Measurements from ENCODE around the gene KIFAP3. TPM values are rescaled to one million over a fixed set of nuclear protein-coding genes. Genes with fewer than 3 reads are reported as not detected.
"Not testable (repeated sequence)": the region's sequence is repeated elsewhere in the genome, so short reads cannot be mapped to it uniquely, and the experiment has no call there.

Gene KIFAP3
- total and polyA plus RNA-seq, 4 donors, result 4.5 to 11.1 (median 6.9) TPM

- H3K4me1 ChIP-seq (ENCODE audit: control insufficient read depth in 4 of 4, insufficient read depth in 4 of 4, low read length in 3 of 4); H3K36me3 ChIP-seq (ENCODE audit: control insufficient read depth in 4 of 4, insufficient read depth in 3 of 4, low read depth in 1 of 4, low read length in 3 of 4); H3K9me3 ChIP-seq (ENCODE audit: control insufficient read depth in 4 of 4, low read length in 3 of 4); H3K27ac ChIP-seq (ENCODE audit: low read depth in 1 of 2, low read length in 2 of 2); H3K4me3 ChIP-seq (ENCODE audit: low read depth in 1 of 3, low read length in 3 of 3); DNase-seq (ENCODE audit: low spot score); H3K27me3 ChIP-seq (ENCODE audit: control insufficient read depth in 4 of 4, insufficient read depth in 4 of 4, low read length in 3 of 4); H3K9ac ChIP-seq (ENCODE audit: low read depth in 1 of 2, low read length in 2 of 2): not testable (repeated sequence)
- 98% methylated on average over 2 of the region's 2 CpGs for WGBS
These were observed 65.8 kb downstream of the KIFAP3 start for GRCh38 chr1:170008745-170009144.

GRCh38 chr1:170003270-170003835 is 71.1 kb downstream of the KIFAP3 start:
- WGBS, result 88% methylated on average over 7 of the region's 7 CpGs
- not testable (repeated sequence) for DNase-seq (ENCODE audit: low spot score); H3K36me3 ChIP-seq (ENCODE audit: control insufficient read depth in 4 of 4, insufficient read depth in 3 of 4, low read depth in 1 of 4, low read length in 3 of 4); H3K27ac ChIP-seq (ENCODE audit: low read depth in 1 of 2, low read length in 2 of 2); H3K9me3 ChIP-seq (ENCODE audit: control insufficient read depth in 4 of 4, low read length in 3 of 4); H3K4me1 ChIP-seq (ENCODE audit: control insufficient read depth in 4 of 4, insufficient read depth in 4 of 4, low read length in 3 of 4); H3K9ac ChIP-seq (ENCODE audit: low read depth in 1 of 2, low read length in 2 of 2); H3K27me3 ChIP-seq (ENCODE audit: control insufficient read depth in 4 of 4, insufficient read depth in 4 of 4, low read length in 3 of 4); H3K4me3 ChIP-seq (ENCODE audit: low read depth in 1 of 3, low read length in 3 of 3)

GRCh38 chr1:170001266-170001665 is 73.2 kb downstream of the KIFAP3 start:
- 65% methylated on average over 2 of the region's 2 CpGs for WGBS
- no peak overlapping the region for H3K9ac ChIP-seq (ENCODE audit: low read depth in 1 of 2, low read length in 2 of 2)
- H3K27ac ChIP-seq (ENCODE audit: low read depth in 1 of 2, low read length in 2 of 2), result no peak overlapping the region
- no peak for DNase-seq (ENCODE audit: low spot score)
- H3K9me3 ChIP-seq (ENCODE audit: control insufficient read depth in 4 of 4, low read length in 3 of 4), result no peaks in the 10 kb centered on the region
- no peaks in the 10 kb centered on the region for H3K36me3 ChIP-seq (ENCODE audit: control insufficient read depth in 4 of 4, insufficient read depth in 3 of 4, low read depth in 1 of 4, low read length in 3 of 4)
- H3K27me3 ChIP-seq (ENCODE audit: control insufficient read depth in 4 of 4, insufficient read depth in 4 of 4, low read length in 3 of 4), result no peaks in the 10 kb centered on the region
- TF ChIP-seq GABPA (IDR thresholded peaks at IDR 0.05 in 1 of 2, conservative IDR thresholded peaks at IDR 0.05 in 1 of 2), result no peak
- TF ChIP-seq MAX (IDR thresholded peaks at IDR 0.05), result no peak
- TF ChIP-seq CTCF (IDR thresholded peaks at IDR 0.05; ENCODE audit: low read depth, low read length, missing input control), result no peak
- no peak for TF ChIP-seq HNF4A (conservative IDR thresholded peaks at IDR 0.05)
- H3K4me3 ChIP-seq (ENCODE audit: low read depth in 1 of 3, low read length in 3 of 3), result no peak overlapping the region
- no peaks in the 10 kb centered on the region for H3K4me1 ChIP-seq (ENCODE audit: control insufficient read depth in 4 of 4, insufficient read depth in 4 of 4, low read length in 3 of 4)

GRCh38 chr1:169999761-170000160 is 74.7 kb downstream of the KIFAP3 start:
- H3K27me3 ChIP-seq (ENCODE audit: control insufficient read depth in 4 of 4, insufficient read depth in 4 of 4, low read length in 3 of 4), result no peaks in the 10 kb centered on the region
- no peak for DNase-seq (ENCODE audit: low spot score)
- 84% methylated on average over 2 of the region's 2 CpGs for WGBS
- H3K4me1 ChIP-seq (ENCODE audit: control insufficient read depth in 4 of 4, insufficient read depth in 4 of 4, low read length in 3 of 4), result no peaks in the 10 kb centered on the region
- H3K4me3 ChIP-seq (ENCODE audit: low read depth in 1 of 3, low read length in 3 of 3), result no peak overlapping the region
- no peak overlapping the region for H3K9ac ChIP-seq (ENCODE audit: low read depth in 1 of 2, low read length in 2 of 2)
- H3K9me3 ChIP-seq (ENCODE audit: control insufficient read depth in 4 of 4, low read length in 3 of 4), result no peaks in the 10 kb centered on the region
- no peak overlapping the region for H3K27ac ChIP-seq (ENCODE audit: low read depth in 1 of 2, low read length in 2 of 2)
- no peaks in the 10 kb centered on the region for H3K36me3 ChIP-seq (ENCODE audit: control insufficient read depth in 4 of 4, insufficient read depth in 3 of 4, low read depth in 1 of 4, low read length in 3 of 4)
- TF ChIP-seq MAX (IDR thresholded peaks at IDR 0.05), result no peak
- TF ChIP-seq ATF3 (IDR thresholded peaks at IDR 0.05), result no peak
- TF ChIP-seq HNF4A (conservative IDR thresholded peaks at IDR 0.05), result no peak
- TF ChIP-seq SP1 (IDR thresholded peaks at IDR 0.05), result no peak
- no peak for TF ChIP-seq NR2F2 (IDR thresholded peaks at IDR 0.05)
- no peak for TF ChIP-seq REST (IDR thresholded peaks at IDR 0.05)
- TF ChIP-seq HNF4G (IDR thresholded peaks at IDR 0.05), result no peak
- no peak for TF ChIP-seq YY1 (IDR thresholded peaks at IDR 0.05)
- TF ChIP-seq GABPA (IDR thresholded peaks at IDR 0.05 in 1 of 2, conservative IDR thresholded peaks at IDR 0.05 in 1 of 2), result no peak
- no peak for TF ChIP-seq FOXA2 (IDR thresholded peaks at IDR 0.05)
- TF ChIP-seq JUND (IDR thresholded peaks at IDR 0.05), result no peak
- no peak for TF ChIP-seq RAD21 (IDR thresholded peaks at IDR 0.05)
- TF ChIP-seq RXRA (IDR thresholded peaks at IDR 0.05), result no peak
- no peak for TF ChIP-seq TAF1 (conservative IDR thresholded peaks at IDR 0.05)
- TF ChIP-seq CTCF (IDR thresholded peaks at IDR 0.05; ENCODE audit: low read depth, low read length, missing input control), result no peak
